Fibroblast of mammary gland (primary cell): ENCODE results near the gene IRGC.

Experiments used
- DNase-seq: peaks from one replicate; pipeline ENCODE4 v3.0.0-alpha.2; 2010; ENCODE audit warnings: low read depth
- H3K4me3 ChIP-seq: 2 replicates; pipeline ENCODE4 v1.5.1; 2011; ENCODE audit warnings: low read depth, mild to moderate bottlenecking, low read length, moderate library complexity; ENCODE audit not compliant: control insufficient read depth
- CTCF ChIP-seq: conservative IDR thresholded peaks from 2 replicates; pipeline ENCODE4 v1.5.1; 2011; ENCODE audit warnings: low read depth, low read length, inconsistent platforms; ENCODE audit not compliant: control insufficient read depth, insufficient read depth

IRGC gene

GRCh38 chr19:43699506-43700394, 16.1 kb upstream of the IRGC start:
- no peak for TF ChIP-seq CTCF
- DNase-seq = peak; percentile 40
- no peak overlapping the region for H3K4me3 ChIP-seq

- H3K4me3 ChIP-seq = peak overlapping the region; percentile 4
- peak; percentile 88 for DNase-seq
- TF ChIP-seq CTCF = no peak
These were observed 15.4 kb upstream of the IRGC start for GRCh38 chr19:43700395-43701000.

GRCh38 chr19:43704002-43704705, 11.7 kb upstream of the IRGC start:
- no peak for TF ChIP-seq CTCF
- DNase-seq = no peak
- no peak overlapping the region for H3K4me3 ChIP-seq

- TF ChIP-seq CTCF = no peak
- no peak overlapping the region for H3K4me3 ChIP-seq
- no peak for DNase-seq
These were observed 10.1 kb upstream of the IRGC start for GRCh38 chr19:43705729-43706128.

- no peak for TF ChIP-seq CTCF
- no peak for DNase-seq
- H3K4me3 ChIP-seq = no peak overlapping the region
These were observed 8.6 kb upstream of the IRGC start for GRCh38 chr19:43707158-43707712.

GRCh38 chr19:43708716-43709115, 7.2 kb upstream of the IRGC start:
- H3K4me3 ChIP-seq = no peak overlapping the region
- DNase-seq = no peak
- TF ChIP-seq CTCF = no peak
